ENCODE results near the gene ARRDC3.

Gene ARRDC3

DNA sequence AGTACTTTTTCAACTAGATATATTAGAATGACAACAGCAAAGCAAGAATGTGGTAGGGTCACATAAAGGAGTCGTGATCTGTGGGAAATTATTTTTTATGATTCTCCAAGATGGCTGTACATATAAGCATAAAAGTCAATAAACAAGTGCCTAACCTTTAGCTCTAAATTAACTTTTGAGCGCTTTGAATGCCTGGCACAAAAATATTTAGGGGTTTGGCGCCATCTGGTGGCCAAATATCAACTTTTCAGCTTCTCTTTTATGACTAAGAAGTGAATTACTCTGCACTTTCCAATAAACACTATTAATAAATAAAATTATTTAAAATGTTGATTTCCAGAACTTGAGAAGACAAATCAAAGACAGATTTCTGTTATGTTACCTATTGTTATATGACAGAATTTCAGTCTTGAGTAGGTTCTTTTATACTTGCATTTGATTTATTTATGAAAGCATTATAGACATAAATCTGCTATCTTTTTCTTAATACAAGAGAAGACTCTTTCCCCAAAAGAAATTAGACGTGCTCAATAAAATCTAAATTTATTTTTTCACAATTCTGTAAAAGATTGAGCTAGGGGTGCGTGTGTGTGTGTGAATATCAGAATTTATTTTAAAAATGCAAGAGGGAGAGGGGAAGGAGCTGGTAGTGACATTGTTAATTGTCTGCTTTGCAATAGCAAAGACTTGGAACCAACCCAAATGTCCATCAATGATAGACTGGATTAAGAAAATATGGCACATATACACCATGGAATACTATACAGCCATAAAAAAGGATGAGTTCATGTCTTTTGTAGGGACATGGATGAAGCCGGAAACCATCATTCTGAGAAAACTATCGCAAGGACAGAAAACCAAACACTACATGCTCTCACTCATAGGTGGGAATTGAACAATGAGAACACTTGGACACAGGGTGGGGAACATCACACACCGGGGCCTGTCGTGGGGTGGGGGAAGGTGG lies 36.7 kb upstream of the ARRDC3 start:
- peak; percentile 60 for DNase-seq
- H3K36me3 ChIP-seq (replicated peaks): no peaks in the 10 kb centered on the region
- TF ChIP-seq, protein P1, sequence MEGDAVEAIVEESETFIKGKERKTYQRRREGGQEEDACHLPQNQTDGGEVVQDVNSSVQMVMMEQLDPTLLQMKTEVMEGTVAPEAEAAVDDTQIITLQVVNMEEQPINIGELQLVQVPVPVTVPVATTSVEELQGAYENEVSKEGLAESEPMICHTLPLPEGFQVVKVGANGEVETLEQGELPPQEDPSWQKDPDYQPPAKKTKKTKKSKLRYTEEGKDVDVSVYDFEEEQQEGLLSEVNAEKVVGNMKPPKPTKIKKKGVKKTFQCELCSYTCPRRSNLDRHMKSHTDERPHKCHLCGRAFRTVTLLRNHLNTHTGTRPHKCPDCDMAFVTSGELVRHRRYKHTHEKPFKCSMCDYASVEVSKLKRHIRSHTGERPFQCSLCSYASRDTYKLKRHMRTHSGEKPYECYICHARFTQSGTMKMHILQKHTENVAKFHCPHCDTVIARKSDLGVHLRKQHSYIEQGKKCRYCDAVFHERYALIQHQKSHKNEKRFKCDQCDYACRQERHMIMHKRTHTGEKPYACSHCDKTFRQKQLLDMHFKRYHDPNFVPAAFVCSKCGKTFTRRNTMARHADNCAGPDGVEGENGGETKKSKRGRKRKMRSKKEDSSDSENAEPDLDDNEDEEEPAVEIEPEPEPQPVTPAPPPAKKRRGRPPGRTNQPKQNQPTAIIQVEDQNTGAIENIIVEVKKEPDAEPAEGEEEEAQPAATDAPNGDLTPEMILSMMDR (IDR thresholded peaks at IDR 0.05; ENCODE audit: low read depth, low read length, missing control alignments): peak; percentile 54
- H3K27me3 ChIP-seq (replicated peaks): no peaks in the 10 kb centered on the region
- H3K4me3 ChIP-seq (ENCODE audit: low read depth, low read length): no peak overlapping the region
- H3K27ac ChIP-seq: no peak overlapping the region
- in situ Hi-C loops (cut with HindIII; ENCODE audit: low pct_ligation_motif_present, low sequenced_read_pairs): loop anchor here (25.0 kb wide), 1 partner anchor 333 kb away; no protein-coding TSS in a partner anchor

DNA sequence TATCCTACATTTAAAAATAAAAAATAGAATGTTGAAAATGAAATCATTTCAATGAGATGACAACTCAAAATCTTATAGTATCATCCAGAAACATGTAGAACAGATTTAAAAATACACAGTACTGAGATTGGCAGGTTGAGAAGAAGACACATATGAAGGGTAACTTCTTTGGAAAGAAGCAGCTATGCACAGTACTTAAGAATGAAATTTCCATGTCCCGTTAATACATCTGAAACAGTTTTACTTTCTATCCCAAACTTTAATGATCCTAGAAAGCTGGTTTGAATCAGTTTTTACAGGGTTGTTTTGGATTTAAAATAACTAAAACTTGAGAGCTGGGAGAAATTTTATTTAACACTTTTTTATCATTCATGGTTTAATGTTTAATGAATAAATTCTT lies 36.0 kb upstream of the ARRDC3 start:
- no peak overlapping the region for H3K27ac ChIP-seq
- no peak overlapping the region for H3K4me3 ChIP-seq (ENCODE audit: low read depth, low read length)
- H3K27me3 ChIP-seq (replicated peaks): no peaks in the 10 kb centered on the region
- H3K36me3 ChIP-seq (replicated peaks): no peaks in the 10 kb centered on the region
- no peak for DNase-seq
- TF ChIP-seq, protein P1 (IDR thresholded peaks at IDR 0.05; ENCODE audit: low read depth, low read length, missing control alignments): no peak
- in situ Hi-C loops (cut with HindIII; ENCODE audit: low pct_ligation_motif_present, low sequenced_read_pairs): loop anchor here (25.0 kb wide), 1 partner anchor 332 kb away; no protein-coding TSS in a partner anchor

DNA sequence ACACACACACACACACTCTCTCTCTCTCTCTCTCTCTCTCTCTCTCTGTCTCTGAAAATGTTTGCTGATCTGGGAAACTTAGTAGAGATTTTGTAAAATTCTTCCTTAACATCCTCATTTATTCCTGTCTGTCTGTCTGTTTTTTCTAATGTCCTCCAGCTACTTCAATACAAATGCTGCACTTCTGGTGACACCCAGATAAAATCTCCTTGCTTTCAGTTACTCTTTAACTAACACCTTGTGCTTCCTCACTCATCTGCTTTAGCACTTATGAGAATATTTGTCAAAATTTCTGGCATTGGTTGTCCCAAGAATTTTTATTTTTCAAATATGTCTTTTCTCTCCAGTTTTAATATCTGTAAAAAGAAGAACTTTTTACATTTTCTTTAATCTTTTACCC lies 35.0 kb upstream of the ARRDC3 start:
- in situ Hi-C loops (cut with HindIII; ENCODE audit: low pct_ligation_motif_present, low sequenced_read_pairs): loop anchor here (25.0 kb wide), 1 partner anchor 331 kb away; no protein-coding TSS in a partner anchor
- TF ChIP-seq, protein P1 (IDR thresholded peaks at IDR 0.05; ENCODE audit: low read depth, low read length, missing control alignments): no peak
- H3K27me3 ChIP-seq (replicated peaks): no peaks in the 10 kb centered on the region

DNA sequence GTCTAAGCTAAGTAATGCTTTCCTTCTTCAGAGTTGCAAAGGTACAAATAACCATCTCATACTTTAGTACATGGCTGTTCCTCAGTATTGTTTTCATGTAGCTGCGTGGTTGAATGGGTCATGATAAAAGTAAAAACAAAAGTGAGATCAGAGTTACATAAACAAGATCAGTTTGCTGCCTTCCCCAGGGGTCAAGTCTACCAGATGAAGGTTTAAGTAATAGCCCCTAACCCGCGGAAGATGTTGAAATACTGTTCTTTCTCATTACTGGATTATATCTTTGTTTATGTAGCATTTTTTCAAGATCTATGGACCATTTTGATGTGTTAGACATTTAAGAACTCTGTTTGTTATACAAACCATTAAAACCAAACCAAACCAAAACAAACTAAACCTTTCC lies 34.1 kb upstream of the ARRDC3 start:
- Histone ChIP-seq H3K27ac (no peak overlapping the region), H3K4me3 (ENCODE audit: low read depth, low read length) (no peak overlapping the region), H3K36me3 (replicated peaks) (no peaks in the 10 kb centered on the region), H3K27me3 (replicated peaks) (no peaks in the 10 kb centered on the region)
- in situ Hi-C loops (cut with HindIII; ENCODE audit: low pct_ligation_motif_present, low sequenced_read_pairs): loop anchor here (25.0 kb wide), 1 partner anchor 330 kb away; no protein-coding TSS in a partner anchor
- DNase-seq: no peak
- TF ChIP-seq, protein P1 (IDR thresholded peaks at IDR 0.05; ENCODE audit: low read depth, low read length, missing control alignments): no peak

More for the DNA sequence above, 35.0 kb upstream of the ARRDC3 start:
- no peak for DNase-seq
- Histone ChIP-seq H3K4me3 (ENCODE audit: low read depth, low read length) (no peak overlapping the region), H3K27ac (no peak overlapping the region), H3K36me3 (replicated peaks) (no peaks in the 10 kb centered on the region)

DNA sequence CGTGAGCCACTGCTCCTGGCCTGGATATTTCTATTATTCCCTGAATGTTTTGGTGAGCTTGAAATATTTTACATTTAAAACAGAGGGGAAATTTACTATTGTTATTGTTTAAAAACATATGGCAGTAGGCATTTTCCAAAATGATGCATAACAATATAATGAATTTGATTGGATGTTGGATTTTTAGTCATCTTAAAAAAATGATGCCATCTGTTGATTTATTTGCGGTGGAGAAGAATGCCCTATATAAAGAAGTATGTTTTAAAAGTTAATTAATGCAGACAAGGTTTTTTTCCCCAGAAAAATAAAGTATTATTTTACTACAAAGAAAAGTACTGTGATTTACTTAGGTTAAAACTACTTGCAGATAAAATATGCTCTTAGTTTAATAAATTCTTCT lies 33.4 kb upstream of the ARRDC3 start:
- Histone ChIP-seq H3K27me3 (replicated peaks) (no peaks in the 10 kb centered on the region), H3K4me3 (ENCODE audit: low read depth, low read length) (no peak overlapping the region), H3K27ac (no peak overlapping the region), H3K36me3 (replicated peaks) (no peaks in the 10 kb centered on the region)
- no peak for DNase-seq
- in situ Hi-C loops (cut with HindIII; ENCODE audit: low pct_ligation_motif_present, low sequenced_read_pairs): loop anchor here (25.0 kb wide), 1 partner anchor 329 kb away; no protein-coding TSS in a partner anchor
- TF ChIP-seq, protein P1 (IDR thresholded peaks at IDR 0.05; ENCODE audit: low read depth, low read length, missing control alignments): no peak

All from brain microvascular endothelial cell (primary cell).